RCC 7860 (cell line): ENCODE data around the gene EIF4B.

Source experiments
- DNase-seq: peaks from one replicate; pipeline ENCODE4 v3.0.0-alpha.2; 2015; ENCODE audit warnings: low spot score
- FAIRE-seq: peaks from 2 replicates; lab custom pipeline; 2012; peaks lifted over from hg19 to GRCh38; lab: Jason Lieb, UNC

EIF4B gene

DNA sequence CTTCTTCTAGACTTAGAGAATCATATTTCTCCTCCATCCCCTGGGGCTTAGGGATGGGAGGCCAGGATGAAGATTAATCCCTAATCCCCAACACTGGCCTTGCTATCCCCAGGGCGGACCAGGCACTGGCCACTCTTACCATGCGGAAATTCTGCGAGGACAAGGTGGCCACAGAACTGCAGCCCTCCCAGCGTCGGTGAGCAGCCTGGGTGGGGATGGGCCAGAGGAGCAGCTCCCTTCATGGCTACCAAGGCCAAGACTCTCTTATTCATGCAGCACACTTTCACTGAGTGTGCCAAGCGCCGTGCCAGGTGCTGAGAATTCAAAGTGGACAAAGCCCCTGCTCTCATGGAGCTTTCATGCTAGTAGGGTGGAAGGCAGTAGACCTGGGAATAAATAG is 50.6 kb downstream of the EIF4B start:
- DNase-seq (no peak), FAIRE-seq (no peak)

DNA sequence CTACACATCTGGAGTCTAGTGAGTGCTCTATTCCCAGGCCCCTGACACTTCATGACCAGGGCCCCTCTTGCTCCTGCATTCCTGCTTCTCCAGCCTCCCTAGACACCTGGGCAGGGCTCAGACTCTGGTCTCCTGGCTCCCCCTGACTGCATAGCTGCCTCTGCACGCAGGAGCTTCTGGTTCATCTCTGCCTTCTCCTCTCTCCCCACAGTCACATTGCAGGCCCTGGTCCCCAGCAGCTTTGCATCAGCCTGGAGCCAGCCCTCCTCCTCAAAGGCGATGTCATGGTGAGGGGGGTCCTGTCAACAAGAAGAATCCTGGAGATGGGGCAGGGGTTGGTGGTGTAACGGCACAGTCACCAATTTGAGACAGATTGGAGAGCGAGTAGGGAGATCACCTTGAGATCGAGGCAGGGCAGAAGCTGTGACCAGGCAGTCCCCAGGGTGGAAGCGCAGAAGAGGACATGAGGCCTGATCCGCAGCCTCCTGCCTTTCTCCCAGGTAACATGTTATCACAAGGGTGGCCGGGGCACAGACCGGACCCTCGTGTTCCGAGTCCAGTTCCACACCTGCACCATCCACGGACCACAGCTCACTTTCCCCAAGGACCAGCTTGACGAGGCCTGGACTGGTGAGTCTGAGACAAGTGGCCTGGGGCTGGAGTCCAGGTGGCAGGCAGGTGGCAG is 51.7 kb downstream of the EIF4B start:
- DNase-seq: no peak
- FAIRE-seq: no peak

DNA sequence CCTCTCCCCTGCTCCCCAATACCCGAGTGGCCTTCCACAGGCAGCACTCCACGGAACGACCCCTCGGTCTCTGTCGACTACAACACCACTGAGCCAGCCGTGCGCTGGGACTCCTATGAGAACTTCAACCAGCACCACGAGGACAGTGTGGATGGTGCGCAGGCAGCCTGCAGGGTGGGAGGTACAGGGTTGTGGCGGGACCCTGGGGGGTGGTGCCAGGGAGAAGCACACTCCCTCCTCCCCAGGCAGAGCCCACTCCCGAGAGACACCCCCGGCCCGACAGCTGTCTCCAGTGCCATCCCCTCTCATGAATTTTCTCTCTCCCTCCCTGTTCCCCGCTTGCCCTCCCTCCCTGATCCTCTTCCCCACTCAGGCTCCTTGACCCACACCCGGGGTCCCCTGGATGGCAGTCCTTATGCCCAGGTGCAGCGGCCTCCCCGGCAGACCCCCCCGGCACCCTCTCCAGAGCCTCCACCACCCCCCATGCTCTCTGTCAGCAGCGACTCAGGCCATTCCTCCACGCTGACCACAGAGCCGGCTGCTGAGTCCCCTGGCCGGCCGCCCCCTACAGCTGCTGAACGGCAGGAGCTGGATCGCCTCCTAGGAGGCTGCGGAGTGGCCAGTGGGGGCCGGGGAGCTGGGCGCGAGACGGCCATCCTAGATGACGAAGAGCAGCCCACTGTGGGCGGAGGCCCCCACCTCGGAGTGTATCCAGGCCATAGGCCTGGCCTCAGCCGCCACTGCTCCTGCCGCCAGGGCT is 52.6 kb downstream of the EIF4B start:
- FAIRE-seq: no peak
- no peak for DNase-seq

DNA sequence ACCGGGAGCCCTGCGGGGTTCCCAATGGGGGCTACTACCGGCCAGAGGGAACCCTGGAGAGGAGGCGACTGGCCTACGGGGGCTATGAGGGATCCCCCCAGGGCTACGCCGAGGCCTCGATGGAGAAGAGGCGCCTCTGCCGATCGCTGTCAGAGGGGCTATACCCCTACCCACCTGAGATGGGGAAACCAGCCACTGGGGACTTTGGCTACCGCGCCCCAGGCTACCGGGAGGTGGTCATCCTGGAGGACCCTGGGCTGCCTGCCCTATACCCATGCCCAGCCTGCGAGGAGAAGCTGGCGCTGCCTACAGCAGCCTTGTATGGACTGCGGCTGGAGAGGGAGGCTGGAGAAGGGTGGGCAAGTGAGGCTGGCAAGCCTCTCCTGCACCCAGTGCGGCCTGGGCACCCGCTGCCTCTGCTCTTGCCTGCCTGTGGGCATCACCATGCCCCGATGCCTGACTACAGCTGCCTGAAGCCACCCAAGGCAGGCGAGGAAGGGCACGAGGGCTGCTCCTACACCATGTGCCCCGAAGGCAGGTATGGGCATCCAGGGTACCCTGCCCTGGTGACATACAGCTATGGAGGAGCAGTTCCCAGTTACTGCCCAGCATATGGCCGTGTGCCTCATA is 53.3 kb downstream of the EIF4B start:
- FAIRE-seq (no peak), DNase-seq (no peak)

DNA sequence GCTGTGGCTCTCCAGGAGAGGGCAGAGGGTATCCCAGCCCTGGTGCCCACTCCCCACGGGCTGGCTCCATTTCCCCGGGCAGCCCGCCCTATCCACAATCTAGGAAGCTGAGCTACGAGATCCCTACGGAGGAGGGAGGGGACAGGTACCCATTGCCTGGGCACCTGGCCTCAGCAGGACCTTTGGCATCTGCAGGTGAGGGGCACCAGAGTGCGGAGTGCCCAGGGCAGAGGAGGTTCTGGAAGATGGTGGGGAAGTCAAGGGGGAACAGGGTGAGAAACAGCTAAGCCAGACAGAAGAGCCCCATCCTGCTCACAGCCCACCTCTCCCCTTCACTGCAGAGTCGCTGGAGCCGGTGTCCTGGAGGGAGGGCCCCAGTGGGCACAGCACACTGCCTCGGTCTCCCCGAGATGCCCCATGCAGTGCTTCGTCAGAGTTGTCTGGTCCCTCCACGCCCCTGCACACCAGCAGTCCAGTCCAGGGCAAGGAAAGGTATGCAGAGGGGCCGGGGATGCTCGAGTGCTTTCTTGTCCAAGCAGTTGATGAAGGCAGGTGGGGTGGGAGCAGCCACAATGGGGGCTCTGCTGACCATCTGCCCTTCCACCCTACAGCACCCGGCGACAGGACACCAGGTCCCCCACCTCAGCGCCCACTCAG is 53.9 kb downstream of the EIF4B start:
- no peak for DNase-seq
- FAIRE-seq: no peak

DNA sequence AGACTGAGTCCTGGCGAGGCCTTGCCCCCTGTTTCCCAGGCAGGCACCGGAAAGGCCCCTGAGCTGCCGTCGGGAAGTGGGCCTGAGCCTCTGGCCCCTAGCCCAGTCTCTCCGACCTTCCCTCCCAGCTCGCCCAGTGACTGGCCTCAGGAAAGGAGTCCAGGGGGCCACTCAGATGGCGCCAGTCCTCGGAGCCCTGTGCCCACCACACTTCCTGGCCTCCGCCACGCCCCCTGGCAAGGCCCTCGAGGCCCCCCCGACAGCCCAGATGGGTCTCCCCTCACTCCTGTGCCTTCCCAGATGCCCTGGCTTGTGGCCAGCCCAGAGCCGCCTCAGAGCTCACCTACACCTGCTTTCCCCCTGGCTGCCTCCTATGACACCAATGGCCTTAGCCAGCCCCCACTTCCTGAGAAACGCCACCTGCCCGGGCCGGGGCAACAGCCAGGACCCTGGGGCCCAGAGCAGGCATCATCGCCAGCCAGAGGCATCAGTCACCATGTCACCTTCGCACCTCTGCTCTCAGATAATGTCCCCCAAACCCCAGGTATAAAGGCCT is 54.5 kb downstream of the EIF4B start:
- DNase-seq (no peak), FAIRE-seq (no peak)

DNA sequence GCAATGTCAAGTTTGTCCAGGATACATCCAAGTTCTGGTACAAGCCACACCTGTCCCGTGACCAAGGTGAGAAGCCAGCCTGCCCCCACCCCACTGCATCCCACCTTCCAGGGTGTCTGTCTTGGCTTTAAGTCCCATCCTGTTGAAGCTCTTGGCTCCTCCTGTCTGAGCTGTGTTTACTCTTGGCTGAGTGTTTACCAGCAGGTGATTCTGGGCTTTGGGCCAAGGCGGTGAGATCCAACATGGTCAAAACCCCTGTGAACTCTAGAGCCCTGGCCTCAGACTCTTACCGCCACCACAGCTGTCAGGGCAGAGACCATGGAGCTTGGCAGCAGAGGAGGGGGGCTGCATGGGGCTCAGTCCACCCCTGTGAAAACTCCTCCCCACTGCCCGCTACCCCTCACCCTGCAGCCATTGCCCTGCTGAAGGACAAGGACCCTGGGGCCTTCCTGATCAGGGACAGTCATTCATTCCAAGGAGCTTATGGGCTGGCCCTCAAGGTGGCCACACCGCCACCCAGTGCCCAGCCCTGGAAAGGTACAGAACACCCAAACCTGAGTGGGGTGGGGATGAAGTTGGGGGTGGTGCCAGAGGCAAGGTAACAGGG is 55.3 kb downstream of the EIF4B start:
- DNase-seq: no peak
- FAIRE-seq: no peak

DNA sequence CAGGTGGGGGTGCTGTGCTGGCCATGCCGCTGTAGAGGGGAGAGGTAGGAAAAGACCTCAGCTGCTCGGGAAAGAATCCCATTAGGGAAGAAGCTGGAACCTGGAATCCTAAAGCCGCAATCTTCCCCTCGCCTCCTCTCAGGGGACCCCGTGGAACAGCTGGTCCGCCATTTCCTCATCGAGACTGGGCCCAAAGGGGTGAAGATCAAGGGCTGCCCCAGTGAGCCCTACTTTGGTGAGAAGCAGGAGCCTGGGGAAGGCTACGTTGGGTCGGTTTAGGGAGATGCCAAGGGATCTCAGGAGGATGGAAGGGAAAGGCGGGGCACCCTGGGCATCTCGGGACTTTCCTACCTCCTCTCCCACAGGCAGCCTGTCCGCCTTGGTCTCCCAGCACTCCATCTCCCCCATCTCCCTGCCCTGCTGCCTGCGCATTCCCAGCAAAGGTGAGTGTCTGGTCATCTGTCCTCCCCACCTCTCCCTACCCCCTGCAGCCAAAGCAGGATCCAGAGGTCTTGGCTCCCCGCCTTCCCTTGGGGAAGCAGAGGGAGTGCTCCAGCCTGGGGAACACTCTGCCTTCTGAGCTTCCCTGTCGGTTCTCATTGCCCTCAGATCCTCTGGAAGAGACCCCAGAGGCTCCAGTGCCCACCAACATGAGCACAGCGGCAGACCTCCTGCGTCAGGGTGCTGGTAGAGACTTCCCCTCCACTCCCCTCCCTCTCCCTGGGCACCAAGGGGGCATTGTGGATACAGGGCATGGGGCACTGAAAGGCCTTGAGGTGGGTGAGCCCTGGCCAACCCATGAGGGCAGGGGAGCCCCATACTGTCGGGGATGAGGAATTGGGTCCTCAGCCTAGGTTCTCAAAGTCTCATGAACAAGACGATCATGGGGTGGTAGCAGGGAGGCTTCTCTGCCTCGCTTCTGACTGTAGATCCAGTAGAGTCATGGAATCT is 56.0 kb downstream of the EIF4B start:
- DNase-seq: no peak
- no peak for FAIRE-seq

DNA sequence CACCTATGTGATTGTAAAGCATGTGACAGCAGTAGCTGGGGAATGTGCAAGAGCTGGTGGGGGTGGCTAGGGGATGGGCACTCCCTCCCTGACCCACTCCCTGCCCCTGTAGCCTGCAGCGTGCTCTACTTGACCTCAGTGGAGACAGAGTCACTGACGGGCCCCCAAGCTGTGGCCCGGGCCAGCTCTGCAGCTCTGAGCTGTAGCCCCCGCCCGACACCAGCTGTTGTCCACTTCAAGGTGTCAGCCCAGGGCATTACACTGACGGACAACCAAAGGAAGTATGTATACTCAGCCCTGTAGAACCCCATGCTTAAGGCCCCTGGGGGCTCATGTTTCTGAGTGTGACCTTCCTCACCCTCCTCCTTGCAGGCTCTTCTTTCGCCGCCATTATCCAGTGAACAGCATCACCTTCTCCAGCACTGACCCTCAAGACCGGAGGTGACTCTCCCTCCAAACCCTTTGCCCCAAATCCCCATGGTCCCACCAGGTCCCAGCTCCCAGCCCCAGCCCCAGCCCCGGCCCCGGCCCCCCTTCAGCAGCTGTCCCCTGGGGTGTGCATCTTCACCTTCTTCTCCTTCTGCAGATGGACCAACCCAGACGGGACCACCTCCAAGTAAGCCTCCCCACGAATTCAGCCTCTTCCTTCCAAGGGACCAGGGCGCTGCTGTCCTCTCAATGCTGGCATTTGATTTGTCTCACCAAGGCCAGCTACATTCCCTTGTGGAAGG is 56.9 kb downstream of the EIF4B start:
- no peak for FAIRE-seq
- no peak for DNase-seq

DNA sequence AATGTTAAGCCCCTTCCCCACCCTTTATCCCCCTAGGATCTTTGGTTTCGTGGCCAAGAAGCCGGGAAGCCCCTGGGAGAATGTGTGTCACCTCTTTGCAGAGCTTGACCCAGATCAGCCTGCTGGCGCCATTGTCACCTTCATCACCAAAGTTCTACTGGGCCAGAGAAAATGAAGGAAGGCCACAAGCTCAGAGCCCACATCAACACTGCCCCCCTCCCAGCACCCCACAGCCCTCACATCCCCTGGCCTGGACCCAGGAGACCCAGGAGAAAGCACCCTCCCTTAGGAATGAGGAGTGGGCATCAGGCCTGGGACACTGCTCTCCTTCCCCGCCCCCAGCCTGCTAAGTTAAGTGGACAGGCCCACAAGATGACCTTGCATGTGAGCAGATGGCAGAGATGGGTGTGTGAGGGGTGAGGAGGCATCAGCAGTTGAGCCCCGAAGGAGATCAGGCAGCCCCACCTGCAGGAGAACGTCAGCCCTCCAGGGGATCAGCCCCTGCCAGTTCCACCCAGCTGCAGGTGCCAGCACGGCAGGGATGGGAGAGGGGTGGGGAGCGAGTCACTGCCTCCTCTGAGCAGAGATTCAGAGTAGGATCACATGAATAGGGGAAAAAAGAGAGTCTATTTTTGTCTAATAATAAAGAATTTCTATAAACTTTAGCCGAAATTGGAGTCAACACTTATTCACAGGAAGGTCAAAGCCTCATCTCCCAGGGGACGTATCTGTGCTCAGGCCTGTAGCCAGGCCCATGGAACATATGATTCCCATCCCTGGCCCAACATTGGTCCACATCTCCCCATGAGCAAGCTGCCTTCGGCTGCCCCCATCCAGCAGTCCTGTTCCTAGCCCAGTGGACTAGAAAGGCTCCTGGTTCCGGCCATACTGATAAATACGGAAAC is 57.7 kb downstream of the EIF4B start:
- no peak for DNase-seq
- no peak for FAIRE-seq

DNA sequence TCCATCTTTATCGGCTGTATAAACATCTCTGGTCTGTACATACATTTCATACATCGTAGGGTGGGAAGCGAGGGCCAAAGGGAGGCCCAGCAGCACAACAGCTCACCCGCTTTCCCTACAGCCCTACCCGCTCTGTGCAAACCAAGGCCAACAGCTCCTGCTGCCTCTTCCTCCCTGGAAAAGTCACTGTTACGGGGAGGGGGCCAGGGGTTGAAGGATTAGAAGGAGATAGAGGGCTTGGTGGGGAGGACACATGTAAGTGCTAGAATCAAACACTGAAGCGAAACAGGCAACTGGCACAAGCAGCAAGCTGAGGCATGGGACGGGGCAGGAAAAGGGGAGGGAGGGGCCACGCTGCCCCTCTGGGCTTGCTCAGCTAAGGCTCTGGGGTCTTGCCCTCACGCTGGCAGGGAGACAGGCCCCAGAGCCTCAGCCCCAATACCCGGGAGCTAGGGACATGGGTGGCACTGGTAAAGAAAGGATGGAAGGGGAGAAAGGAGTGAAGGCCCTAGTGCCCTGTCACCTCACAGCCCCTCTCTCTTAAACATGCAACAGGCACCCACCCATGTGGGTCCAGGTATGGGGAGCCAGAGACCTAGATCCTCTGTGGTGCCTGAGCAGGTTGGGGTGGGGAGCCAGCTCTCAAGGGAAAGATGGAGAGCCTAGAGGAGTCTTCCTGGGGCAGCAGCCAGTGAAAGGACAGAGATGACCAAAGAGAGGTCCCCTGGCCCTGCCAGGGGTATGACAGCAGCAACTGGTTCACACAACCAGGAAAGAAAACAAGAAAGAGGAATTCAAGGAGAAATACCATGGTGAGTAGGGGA is 58.6 kb downstream of the EIF4B start:
- FAIRE-seq (no peak), DNase-seq (no peak)

DNA sequence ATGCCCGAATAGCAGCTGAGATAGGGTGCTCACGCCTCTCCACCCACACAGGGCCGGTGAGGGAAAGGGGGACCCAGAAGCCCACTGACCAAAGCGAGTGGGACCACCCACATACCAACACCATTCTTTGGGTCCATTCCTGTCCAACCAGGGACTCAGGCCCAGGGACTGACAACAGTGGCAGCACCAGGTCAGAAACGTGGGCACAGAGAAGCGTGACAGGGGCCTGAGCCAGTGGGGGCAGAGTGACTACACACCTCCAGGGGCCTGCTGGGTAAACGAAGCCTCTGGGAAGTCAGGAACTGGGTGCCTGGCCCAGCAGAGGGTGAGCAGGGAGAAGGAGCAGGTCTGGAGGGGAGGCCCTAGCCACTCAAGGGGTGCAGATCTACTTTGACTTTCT is 59.2 kb downstream of the EIF4B start:
- DNase-seq (no peak), FAIRE-seq (no peak)

DNA sequence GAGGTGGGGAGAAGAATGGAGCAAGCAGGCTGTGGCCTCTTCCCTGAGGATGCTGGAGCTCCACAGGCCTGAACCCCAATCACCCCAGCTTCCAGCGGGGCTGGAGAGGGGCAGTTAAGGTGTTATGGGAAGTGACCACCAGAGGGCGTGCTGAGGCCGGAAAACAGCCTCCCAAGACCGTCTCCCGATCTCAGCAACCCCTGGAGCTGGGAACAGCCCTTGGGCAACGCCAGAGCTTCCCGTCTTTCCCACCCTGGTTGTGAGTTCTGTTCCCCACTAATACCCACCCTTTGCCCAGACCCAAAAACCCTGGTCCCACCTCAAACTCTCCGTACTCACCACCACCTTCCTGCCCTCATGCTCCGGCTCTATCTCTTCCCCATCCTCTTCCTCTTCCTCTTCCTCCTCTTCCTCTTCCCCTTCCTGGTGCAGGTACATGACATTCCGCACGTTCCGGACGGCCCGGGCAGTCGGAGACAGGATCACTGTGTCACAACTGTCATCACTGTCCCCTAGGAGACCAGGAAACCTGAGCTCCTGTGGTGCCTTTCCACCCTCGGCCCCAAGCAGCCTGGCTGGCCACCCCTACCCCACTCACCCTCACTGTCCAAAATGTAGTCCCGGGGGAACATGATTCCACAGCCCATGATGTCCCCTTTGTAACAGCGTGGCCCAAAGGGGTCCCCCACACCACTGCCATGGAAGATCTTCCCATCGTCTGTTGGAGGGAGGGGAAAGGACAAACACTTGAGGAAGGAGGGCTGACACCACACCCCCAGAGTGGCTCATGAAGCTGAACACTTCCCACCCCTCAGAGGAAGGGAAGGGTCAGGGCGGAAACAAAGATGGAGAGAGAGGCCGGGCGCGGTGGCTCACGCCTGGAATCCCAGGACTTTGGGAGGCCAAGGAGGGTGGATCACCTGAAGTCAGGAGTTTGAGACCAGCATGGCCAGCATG is 60.0 kb downstream of the EIF4B start:
- DNase-seq (peak; percentile 57), FAIRE-seq (no peak)

DNA sequence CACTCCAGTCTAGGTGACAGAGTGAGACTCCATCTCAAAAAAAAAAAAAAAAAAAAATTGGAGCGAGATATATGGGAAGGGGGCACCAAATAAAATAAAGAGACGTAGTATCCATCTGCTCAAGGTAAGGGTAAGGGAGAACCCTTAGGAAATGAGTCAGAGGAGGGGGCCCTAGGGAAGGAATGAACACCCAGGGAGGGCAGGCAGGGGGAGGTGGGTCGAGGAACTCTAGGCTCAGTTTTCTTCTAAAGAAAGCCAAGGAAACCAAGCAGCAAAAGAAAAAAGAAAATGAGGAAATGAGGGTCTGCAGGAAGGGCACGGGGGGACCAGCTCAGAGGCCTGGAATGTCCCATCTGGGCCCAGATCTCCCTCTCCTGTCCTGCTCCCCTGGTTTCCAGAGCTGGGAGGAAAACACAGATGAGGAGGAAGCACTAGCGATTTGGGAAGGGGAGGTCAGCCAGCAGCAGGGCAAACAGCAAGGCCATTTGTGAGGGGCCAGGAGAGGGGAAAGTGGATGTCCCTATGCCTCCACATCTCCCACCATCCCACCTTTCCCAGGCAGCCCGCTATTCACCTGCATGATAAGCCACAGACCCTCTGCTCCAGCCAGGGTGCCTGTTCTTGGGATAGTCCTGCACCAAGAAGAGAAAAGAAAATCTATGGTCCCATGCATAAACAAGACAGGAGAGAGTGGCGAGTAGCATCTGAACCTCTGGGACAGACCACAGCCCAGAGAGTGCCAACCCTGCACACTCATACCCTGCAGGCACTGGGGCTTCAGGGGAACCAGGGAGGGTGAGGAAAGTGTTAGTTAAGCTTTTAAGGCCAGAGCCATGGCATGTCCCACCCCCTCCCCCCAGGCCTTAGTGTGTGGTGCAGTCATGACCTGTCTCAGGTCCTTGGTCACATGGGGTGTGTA is 61.1 kb downstream of the EIF4B start:
- DNase-seq (no peak), FAIRE-seq (no peak)
